ENCODE data around the gene CACNG6.
"Not testable (repeated sequence)": the region's sequence is repeated elsewhere in the genome, so short reads cannot be mapped to it uniquely, and the experiment has no call there.

The CACNG6 gene, protein sequence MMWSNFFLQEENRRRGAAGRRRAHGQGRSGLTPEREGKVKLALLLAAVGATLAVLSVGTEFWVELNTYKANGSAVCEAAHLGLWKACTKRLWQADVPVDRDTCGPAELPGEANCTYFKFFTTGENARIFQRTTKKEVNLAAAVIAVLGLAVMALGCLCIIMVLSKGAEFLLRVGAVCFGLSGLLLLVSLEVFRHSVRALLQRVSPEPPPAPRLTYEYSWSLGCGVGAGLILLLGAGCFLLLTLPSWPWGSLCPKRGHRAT

DNA sequence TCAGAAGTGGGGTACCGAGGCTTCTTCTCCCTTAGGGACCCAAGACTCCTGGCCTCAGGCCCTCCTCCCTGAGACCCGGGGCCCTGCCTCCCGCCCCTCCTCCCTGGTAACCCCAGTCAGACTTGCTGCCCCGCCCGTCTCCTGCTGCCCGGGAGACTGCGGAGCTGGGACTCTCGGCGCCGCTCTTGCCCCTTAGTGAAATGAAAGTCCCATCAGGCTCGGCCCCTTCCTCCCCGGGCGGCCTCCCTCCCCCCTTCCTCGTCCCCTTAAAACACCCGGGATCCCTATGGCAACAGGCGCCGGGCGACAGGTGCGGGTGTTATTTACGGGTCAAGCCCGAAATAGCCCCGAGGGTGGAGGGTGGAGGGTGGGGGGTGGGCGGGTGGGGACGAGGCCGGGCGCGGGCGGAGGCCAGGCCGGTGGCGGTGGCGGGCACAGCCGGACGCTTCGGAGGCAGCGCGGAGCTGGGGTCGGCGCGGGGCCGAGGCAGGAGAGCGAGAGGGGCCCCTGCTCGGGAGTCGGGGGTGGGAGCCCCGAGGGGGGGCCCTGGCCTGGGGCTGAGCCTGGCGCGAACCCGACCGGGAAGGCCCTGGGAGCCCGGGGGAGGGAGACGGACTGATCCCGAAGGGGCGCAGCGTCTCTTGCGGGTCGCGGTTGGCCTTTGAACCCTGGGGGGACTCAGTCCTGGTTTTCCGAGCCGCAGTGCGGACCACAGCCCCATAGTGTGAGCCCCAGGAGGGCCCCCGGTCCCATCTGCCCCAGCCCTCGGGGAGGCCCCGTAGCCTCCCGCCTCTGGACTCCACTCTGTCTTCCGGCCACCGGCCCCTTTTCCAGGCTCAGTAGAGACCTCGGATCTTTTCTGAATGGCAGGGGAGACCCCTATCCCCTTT, at the start of gene CACNG6:
Gene CACNG6 (plus strand): TSS at position 414 of the 890 bp plus-strand sequence. CDS start 1,241 bp downstream, outside the sequence.
- FAIRE-seq: no peak
- no peak for DNase-seq (ENCODE audit: low spot score)

DNA sequence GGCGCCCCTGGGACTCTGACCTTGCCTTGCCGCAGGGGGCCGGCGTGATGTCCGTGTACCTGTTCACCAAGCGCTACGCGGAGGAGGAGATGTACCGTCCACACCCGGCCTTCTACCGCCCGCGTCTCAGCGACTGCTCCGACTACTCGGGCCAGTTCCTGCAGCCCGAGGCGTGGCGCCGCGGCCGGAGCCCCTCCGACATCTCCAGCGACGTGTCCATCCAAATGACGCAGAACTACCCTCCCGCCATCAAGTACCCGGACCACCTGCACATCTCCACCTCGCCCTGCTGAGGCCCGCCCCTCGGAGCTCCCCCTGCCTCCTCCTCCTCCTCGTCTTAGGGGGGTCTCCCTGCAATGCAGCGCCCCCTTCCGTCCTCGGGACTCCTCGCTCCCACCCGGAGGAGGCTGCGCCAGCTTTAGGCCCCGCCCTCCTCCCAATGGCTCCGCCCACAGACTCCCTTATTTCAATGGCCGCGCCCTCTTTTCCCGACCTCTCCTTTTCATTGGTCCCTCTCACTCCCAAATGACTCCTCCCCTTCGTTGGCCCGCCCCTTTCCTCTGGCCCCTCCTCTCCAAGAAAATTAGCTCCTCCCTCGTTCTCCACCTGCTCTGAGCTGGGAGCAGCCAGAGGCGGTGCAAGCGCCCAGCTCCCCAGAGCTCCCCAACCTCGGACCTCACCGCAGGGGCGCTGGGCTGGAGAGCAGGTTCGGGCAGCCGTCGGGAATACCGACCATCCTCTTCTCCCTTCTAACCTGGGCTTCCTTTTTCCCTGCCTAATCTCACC, 49.2 kb upstream of the CACNG6 start:
- FAIRE-seq (no peak), DNase-seq (ENCODE audit: low spot score) (no peak)

DNA sequence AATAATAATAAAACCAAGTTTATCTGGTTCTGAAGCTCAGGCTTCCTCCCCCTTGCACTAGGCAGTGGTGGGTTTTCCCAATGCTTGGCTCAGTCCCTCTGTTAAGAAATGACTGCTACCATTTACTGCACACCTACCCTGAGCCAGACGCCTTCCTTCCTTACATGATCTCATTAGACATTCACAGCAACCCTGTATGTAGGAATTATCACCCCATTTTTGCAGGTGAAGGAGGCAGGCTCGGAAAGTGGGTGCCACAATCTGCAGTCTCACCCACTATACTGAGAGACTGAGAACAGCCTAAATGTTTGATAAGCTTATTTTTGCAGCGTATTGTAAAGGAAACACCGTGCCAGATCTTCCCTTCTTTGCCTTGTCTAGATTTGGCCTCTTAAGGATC, 47.0 kb upstream of the CACNG6 start:
- FAIRE-seq (no peak), DNase-seq (ENCODE audit: low spot score) (no peak)

DNA sequence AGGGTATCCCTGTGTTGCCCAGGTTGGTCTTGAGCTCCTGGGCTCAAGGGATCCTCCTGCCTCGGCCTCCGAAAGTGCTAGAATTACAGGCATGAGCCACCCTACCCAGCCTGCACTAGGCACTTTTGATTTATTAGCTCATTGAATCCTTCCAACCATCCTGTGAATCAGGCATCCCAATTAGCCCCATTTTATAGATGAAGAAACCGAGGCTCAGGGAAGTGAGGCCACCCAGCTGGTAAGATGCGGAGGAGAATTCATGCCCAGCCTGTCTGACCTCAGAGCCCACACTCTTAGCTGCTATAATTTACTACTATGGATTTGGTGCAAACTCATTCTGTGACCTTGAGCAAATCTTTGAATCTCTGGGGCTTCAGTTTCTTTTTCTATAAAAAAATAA, 46.5 kb upstream of the CACNG6 start:
- DNase-seq (ENCODE audit: low spot score) (no peak), FAIRE-seq (no peak)

DNA sequence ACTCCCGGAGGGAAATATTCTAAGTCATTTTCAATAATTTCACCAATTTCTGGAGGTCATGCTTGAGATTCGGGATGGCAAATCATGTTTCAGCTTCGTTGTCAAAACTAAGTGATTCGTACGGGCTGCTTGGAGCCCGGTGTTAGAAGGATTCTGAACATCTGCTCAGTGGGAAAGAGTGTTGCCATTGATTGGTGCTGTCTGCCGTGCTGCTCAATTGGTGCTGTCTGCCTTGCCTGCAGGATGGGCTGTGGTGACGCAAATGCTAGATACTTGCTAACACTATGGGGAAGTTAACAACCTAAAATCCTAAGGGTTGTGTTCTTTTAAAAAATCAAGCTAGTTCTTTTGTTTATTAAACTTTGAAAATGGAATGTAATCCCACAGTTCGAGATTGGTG, 46.0 kb upstream of the CACNG6 start:
- DNase-seq (ENCODE audit: low spot score): no peak
- FAIRE-seq: no peak

DNA sequence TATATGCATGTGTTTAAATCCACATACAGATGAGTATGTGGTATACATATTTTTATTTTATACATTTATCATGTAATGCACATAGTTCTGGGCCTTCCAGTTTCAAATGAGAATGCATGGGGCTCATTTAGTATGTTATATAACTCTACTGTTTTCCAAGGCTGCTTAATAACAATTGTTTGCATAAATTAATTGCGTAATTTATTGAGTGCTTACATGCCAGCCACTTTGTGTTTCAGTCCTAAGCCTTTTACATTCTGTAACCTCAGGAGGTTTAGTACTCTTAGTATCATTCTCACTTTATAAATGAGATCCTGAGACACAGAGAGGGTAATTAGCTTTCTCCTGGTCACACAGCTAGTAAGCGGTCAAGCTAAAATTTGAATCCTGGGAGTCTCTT, 45.4 kb upstream of the CACNG6 start:
- FAIRE-seq (no peak), DNase-seq (ENCODE audit: low spot score) (no peak)

DNA sequence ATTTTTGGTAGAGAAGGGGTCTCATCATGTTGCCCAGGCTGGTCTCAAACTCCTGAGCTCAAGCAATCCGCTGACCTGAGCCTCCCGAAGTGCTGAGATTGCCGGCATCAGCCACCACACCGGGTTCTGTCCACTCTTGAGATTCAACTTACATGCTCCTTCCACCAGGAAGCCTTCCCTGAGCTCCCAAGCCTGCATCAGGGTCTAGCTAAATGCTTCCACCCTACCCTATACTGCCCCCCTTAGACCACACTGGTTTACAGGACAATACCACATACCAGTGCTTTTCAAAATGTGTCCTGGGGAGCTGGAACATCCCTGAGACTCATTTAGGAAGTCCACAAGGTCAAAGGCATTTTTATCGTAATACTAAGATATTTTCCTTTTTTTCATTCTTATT, 43.8 kb upstream of the CACNG6 start:
- no peak for DNase-seq (ENCODE audit: low spot score)
- no peak for FAIRE-seq

DNA sequence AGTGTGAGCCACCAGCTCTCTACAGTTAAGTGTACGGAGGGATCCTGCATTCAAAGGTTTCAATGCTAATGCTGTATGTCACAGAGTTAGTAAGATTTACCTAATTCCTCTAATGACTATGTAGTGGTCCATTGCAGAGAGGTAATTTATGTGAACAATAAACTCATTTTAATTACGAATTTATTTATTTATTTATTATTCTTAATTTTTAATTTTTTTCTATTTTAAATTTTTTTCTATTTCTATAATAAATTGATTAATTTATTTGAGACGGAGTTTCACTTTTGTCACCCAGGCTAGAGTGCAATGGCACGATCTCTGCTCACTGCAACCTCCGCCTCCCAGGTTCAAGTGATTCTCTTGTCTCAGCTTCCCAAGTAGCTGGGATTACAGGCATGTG, 42.8 kb upstream of the CACNG6 start:
- not testable (repeated sequence) for DNase-seq (ENCODE audit: low spot score)

DNA sequence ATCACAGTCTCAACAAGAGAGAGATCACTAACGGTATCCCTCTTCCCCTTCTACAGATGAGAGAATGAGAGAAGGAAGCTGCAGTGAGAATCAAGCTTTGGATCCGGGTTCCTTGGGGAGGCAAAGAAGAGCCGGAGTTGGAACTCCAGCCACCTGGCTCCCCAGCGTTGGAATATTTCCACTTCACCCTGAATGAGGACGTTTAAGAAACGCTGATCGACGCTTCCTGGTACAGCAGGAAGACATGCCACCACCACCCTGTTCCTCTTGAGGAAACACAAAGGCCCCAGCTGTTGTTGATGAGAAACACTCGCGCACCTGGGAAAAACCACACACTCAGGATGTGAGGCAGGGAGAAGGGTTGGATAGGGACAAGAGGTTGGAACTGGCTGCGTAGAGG, 40.0 kb upstream of the CACNG6 start:
- no peak for FAIRE-seq
- DNase-seq (ENCODE audit: low spot score): no peak

More for the DNA sequence above, 42.8 kb upstream of the CACNG6 start:
- not testable (repeated sequence) for FAIRE-seq

DNA sequence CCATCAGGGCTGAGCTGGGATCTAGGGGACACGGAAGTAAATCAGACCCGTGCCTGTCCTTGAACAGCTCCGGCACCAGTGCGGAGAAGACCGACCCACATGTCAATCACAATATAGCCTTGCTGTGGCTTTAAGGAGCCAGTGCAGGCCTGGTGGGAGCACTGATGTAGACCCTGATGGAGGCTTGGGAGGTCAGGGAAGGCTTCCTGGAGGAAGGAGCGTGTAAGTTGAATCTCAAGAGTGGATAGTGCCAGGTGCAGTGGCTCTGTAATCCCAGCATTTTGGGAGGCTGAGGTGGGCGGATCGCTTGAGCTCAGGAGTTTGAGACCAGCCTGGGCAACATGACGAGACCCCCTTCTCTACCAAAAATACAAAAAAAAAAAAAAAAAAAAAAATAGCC, 39.5 kb upstream of the CACNG6 start:
- no peak for FAIRE-seq
- DNase-seq (ENCODE audit: low spot score): no peak

DNA sequence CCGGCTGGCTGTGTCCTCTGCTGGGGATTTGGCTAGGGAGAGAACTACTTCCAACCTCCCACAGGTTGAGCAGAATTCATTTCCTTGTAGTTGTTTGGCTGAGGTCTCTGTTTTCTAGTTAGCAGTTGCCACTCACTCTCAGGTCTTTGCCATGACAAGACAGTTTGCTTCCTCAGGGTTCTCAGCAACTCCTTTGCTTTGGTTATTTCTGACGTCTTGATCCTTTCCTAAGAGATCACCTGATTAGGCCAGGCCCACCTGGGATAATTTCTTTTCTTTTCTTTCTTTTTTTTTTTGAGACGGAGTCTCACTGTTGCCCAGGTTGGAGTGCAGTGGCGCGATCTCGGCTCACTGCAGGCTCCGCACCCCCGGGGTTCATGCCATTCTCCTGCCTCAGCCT, 38.1 kb upstream of the CACNG6 start:
- FAIRE-seq: no peak
- no peak for DNase-seq (ENCODE audit: low spot score)

DNA sequence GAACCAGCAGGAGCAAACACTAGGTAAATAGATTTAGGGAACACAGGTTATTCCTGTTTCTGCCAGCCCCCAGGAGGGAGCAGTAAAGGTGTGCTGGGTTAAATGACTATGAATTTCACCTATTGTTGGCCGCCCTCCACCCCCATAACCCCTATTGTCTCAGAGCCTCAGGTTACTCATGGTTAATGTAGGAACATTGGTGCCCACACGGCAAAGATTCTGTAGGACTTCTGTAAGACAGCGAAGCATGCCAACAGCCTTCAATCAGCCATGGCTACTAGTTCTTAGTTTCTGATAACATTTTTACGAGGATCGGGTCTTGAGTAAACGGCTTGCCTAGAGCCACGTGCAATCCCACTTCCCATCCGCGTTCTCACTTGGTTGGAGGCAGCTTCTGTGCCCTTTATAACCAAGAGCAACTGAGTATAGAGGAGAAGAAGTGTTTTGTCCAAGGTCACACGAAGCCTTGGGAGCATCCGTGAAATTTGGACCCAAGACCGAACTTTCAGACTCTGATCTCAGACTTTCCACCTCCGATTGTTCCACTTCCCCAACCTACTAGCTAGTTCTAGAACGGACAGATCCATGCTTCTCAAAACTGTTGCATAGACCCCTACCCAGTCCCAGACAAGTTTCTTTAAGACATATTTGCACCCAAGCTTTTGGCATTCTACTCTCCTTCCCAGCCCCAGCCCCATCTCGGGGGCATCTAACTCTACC, 33.8 kb upstream of the CACNG6 start:
- DNase-seq (ENCODE audit: low spot score): no peak
- FAIRE-seq: no peak

DNA sequence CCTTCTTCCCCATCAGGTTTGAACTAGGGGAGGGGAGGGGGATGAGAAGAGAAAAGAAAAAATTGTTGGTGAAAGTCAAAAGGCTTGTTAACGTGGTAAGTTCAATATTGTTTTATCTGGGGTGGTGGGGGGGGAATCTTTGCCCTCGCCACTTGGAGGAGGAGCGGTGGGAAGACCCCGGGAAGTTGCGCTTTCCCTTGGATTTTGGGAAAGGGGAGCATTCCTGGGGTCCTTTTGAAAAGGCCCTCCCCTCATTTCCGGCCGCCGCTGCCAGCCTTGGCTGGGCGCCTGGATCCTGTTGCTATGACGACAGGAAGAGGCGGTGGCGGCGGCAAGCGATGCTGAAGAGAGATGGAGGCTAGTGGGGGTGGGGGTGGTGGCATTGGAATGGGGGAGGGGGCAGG, 33.3 kb upstream of the CACNG6 start:
- FAIRE-seq (no peak), DNase-seq (ENCODE audit: low spot score) (no peak)

DNA sequence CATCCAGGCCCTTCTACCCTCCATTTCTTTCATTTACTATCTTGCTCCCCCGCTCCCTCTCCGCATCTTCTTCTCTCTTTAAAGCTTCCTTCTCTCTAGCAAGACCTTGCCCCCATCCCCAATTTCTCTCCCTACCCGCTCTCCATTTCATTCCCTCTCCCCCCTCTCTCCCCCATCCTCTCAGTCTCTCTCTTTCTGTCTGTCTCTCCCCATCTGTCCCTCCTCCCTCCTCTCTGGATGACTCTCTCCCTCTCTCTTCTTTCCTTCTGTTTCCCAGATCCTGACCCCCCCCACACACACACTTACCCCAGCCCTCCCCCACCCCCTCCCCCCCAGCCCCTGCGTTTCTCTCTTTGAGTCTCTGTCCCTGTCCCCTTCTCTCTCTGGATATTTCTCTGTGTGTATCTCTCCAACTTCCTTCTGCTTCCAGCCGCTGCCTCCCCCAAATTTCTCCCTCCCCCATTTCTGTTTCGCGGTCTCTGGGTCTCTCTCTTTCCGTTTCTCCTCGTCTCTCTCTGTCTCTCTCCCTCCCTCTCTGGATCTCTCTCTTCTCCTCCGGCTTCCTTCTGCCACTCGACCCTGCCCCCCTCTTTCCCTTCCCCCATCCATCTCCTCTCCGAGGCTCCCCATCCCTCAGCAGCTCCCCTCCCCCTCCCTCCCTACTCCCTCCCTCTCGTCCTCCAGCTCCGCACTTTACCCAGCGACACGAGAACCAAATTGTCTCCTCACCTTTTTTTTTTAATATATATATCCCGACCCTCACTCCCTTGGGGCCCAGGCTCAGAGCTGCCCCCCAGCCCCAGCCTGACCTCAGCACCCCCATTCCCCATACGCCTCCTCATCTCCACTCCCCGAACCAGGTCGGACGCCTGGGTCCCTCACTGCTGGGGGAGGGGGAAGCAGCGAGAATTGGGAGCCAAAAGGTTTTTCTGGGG, 32.3 kb upstream of the CACNG6 start:
- FAIRE-seq: no peak

DNA sequence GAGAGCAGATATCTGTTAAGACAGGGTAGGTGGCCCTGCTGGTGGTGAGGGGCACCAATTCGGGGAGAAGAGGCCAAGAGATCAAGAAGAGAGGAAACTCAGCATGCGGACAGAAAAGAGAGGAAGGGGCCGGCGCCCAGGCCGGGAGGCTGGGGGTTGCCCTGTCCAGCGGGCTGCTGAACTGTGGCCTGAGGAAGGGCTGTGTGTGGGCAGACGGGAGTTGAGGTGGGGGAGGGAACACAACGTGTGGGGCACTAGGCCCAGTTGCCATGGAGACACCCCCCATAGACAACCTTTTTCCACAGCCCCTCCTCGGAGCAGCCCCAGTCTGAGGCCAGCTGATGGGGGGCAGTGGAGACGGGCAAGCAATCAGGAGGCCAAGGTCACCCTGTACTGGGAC, 31.2 kb upstream of the CACNG6 start:
- DNase-seq (ENCODE audit: low spot score) (no peak), FAIRE-seq (no peak)

More for the DNA sequence above, 32.3 kb upstream of the CACNG6 start:
- no peak for DNase-seq (ENCODE audit: low spot score)

DNA sequence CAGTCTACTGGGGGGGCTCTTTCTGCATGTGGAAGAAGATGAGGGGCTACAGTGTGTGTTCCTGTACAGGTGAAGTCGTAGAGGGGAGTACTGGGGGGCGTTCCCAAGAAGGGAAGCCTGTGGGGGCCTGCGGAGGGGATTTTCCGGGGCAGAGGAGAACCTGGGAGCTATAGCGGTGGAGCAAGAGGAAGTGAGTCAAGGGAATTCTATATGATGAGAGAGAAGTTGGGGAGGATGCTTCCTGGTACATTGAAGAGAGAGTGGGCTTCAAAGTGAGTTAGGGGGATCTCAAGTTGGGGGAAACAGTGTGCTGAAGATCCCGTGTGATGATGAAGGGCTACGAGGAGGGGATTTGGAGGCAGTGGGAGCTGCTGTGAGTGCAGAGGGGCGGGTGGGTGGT, 30.6 kb upstream of the CACNG6 start:
- DNase-seq (ENCODE audit: low spot score) (no peak), FAIRE-seq (no peak)

DNA sequence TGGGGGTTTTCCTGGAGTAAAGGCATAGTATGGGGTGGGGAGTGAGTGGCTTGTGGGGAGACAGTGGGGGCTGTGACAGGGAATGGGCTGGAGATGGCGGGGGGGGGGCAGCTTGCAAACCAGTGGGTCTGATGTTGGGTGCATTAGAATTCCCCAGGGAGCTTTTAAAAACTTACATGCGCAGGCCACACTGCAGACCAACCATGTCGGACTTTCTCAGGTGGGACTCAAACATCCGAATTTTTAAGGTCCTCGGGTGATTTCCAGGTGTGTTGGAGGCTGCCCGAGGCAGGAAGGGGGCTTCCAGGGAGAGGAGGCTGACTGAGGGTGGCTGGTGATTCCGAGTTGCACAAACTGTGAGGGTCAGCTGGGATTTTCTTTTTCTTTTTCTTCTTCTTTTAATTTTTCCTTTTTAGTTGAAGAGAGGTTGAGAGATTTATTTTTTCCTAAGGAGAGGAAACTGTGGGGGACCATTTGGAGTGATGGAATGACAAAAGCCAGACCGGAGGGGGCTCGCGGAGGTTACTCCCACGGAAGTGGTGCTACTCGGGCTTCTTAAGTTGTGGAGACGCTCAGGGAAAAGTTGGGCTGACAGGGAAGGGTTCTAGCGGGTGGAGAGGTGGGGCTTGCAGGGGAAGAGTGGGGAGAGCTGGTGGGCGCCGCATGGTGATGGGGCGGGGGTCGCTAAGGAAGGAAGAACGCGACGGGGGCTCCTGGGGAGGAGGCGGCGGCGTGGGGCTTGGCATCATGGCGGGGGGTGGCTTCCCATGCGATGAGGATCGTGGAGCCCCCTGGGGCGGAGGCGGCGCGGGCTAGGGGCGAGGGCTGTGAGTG, 29.7 kb upstream of the CACNG6 start:
- FAIRE-seq: no peak

DNA sequence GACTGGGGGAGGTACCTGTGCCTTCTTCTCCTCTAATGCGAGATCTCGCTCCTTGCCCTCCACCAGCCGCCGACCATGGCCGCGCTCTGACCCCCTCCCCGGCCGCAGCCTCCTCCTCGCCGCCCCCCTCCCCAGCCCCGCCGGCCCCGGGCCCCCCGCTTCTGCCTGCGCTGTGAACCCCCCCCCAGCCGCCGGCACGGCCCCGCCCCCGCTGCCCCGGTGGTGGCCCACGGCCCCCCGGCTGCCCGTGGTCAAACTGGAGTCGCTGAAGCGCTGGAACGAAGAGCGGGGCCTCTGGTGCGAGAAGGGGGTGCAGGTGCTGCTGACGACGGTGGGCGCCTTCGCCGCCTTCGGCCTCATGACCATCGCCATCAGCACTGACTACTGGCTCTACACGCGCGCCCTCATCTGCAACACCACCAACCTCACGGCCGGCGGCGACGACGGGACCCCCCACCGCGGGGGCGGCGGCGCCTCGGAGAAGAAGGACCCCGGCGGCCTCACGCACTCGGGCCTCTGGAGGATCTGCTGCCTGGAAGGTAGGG, 28.5 kb upstream of the CACNG6 start, which contains the start of gene CACNG8:
Gene CACNG8 (plus strand): TSS at position 51 of the 545 bp plus-strand sequence.
- FAIRE-seq (no peak), DNase-seq (ENCODE audit: low spot score) (no peak)

More for the DNA sequence above, 29.7 kb upstream of the CACNG6 start:
- no peak for DNase-seq (ENCODE audit: low spot score)

DNA sequence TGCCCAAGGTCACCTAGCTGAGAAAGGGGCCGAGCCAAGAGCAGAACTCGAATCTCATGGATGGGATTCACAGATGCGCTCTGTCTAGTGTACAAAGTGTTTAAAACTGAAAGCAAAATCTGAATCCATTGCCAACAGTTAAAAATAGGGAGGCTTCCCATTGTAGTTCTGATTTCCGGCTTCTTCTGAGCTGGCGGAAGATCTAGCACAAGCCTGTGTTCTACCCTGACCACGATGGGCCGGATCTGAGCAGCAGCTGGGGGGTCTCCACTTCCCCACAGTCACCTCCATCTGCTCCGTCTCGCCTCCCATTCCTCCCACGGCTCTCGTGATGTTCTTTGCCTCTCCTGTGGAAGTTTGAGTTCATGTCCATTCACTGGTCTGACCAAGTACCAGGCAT, 26.3 kb upstream of the CACNG6 start:
- DNase-seq (ENCODE audit: low spot score): no peak
- no peak for FAIRE-seq

Data from RCC 7860 (cell line).